Neural cell (in vitro differentiated cells): ENCODE results near the gene GRIN3B.

Experiments
- CTCF ChIP-seq: fragments of 450-650 bp; IDR thresholded peaks from 2 replicates; pipeline ENCODE4 v1.5.1; 2014; ENCODE audit warnings: antibody characterized with exemption, mild to moderate bottlenecking, moderate library complexity; ENCODE audit not compliant: poor library complexity, severe bottlenecking
- EP300 ChIP-seq: fragments of 450-650 bp; conservative IDR thresholded peaks from 2 replicates; pipeline ENCODE4 v1.6.1; 2014; ENCODE audit warnings: antibody characterized with exemption, mild to moderate bottlenecking, moderate library complexity; ENCODE audit not compliant: poor library complexity, severe bottlenecking
- EZH2 ChIP-seq: fragments of 200-600, 300-800 bp; shearing (Covaris generic), sonication (generic); IDR thresholded peaks from 2 replicates; pipeline ENCODE4 v1.6.1; 2014; ENCODE audit warnings: antibody characterized with exemption, low read length, borderline replicate concordance, mild to moderate bottlenecking; ENCODE audit not compliant: insufficient read depth, poor library complexity, severe bottlenecking
- MXI1 ChIP-seq: fragments of 450-650 bp; conservative IDR thresholded peaks from 2 replicates; pipeline ENCODE4 v1.6.1; 2014; ENCODE audit warnings: antibody characterized with exemption, mild to moderate bottlenecking; ENCODE audit not compliant: poor library complexity, severe bottlenecking
- POLR2AphosphoS5 ChIP-seq: IDR thresholded peaks from 2 replicates; pipeline ENCODE4 v1.6.1; 2012
- RAD21 ChIP-seq: fragments of 450-650 bp; conservative IDR thresholded peaks from 2 replicates; pipeline ENCODE4 v1.6.1; 2014; ENCODE audit warnings: antibody characterized with exemption, mild to moderate bottlenecking, moderate library complexity
- SMC3 ChIP-seq: fragments of 450-650 bp; conservative IDR thresholded peaks from 2 replicates; pipeline ENCODE4 v1.6.1; 2014; ENCODE audit warnings: antibody characterized with exemption, mild to moderate bottlenecking, moderate library complexity; ENCODE audit not compliant: poor library complexity
- TAF1 ChIP-seq: IDR thresholded peaks from 2 replicates; pipeline ENCODE4 v1.6.1; 2012; ENCODE audit warnings: low read depth
- TF ChIP-seq, protein P1 (sequence below): IDR thresholded peaks from 2 replicates; pipeline ENCODE4 v1.6.1; 2012; ENCODE audit warnings: borderline replicate concordance

- TF ChIP-seq CTCF (no peak), TAF1 (no peak), SMC3 (no peak), EP300 (no peak), POLR2AphosphoS5 (no peak), RAD21 (no peak), EZH2 (no peak), MXI1 (no peak)
- TF ChIP-seq, protein P1, sequence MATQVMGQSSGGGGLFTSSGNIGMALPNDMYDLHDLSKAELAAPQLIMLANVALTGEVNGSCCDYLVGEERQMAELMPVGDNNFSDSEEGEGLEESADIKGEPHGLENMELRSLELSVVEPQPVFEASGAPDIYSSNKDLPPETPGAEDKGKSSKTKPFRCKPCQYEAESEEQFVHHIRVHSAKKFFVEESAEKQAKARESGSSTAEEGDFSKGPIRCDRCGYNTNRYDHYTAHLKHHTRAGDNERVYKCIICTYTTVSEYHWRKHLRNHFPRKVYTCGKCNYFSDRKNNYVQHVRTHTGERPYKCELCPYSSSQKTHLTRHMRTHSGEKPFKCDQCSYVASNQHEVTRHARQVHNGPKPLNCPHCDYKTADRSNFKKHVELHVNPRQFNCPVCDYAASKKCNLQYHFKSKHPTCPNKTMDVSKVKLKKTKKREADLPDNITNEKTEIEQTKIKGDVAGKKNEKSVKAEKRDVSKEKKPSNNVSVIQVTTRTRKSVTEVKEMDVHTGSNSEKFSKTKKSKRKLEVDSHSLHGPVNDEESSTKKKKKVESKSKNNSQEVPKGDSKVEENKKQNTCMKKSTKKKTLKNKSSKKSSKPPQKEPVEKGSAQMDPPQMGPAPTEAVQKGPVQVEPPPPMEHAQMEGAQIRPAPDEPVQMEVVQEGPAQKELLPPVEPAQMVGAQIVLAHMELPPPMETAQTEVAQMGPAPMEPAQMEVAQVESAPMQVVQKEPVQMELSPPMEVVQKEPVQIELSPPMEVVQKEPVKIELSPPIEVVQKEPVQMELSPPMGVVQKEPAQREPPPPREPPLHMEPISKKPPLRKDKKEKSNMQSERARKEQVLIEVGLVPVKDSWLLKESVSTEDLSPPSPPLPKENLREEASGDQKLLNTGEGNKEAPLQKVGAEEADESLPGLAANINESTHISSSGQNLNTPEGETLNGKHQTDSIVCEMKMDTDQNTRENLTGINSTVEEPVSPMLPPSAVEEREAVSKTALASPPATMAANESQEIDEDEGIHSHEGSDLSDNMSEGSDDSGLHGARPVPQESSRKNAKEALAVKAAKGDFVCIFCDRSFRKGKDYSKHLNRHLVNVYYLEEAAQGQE = no peak
These were observed 9.1 kb downstream of the GRIN3B start for GRCh38 chr19:1009041-1009980.
